Endothelial cell of umbilical vein (primary cell): Measurements from ENCODE around the gene CLTB. TPM values are rescaled to one million over a fixed set of nuclear protein-coding genes. Genes with fewer than 3 reads are reported as not detected.

Experiments
- BruUV-seq: library from RNA; stranded (reverse); fragments of 400-500 nt; replicated peaks from 2 replicates; lab custom pipeline; 2021; lab: Mats Ljungman, UMichigan
- CTCF ChIA-PET: fragments of 300-600, 350-600 bp; sonication (Branson Sonifier 250); formaldehyde crosslinking; loops from one replicate; lab custom pipeline; 2021; ENCODE audit warnings: antibody characterized with exemption, inconsistent platforms; lab: Charles Lee
- POLR2A ChIA-PET: fragments of 300-600, 350-600 bp; sonication (Branson Sonifier 250); formaldehyde crosslinking; loops from one replicate; lab custom pipeline; 2021; ENCODE audit warnings: antibody characterized with exemption, inconsistent platforms; lab: Charles Lee
- DNase-seq: peaks from one replicate; pipeline ENCODE4 v3.0.0-alpha.2; 2011; ENCODE audit warnings: low read depth, low spot score
- FAIRE-seq: peaks from 2 replicates; lab custom pipeline; 2011; peaks lifted over from hg19 to GRCh38; lab: Jason Lieb, UNC
- H2AFZ ChIP-seq: 2 replicates; pipeline ENCODE4 v1.6.0; 2012; ENCODE audit warnings: low read depth, low read length, control low read depth, inconsistent platforms
- H3K27ac ChIP-seq: 2 replicates; pipeline ENCODE4 v1.5.1; 2011; ENCODE audit warnings: low read depth, mild to moderate bottlenecking, control low read depth, low read length, moderate library complexity; ENCODE audit not compliant: insufficient read depth
- H3K27me3 ChIP-seq, 2 experiments: 2 replicates each; pipeline versions ENCODE4 v1.6.0 to v1.6.1; 2011; ENCODE audit warnings: low read length in 2 of 2, mixed read lengths in 1 of 2; ENCODE audit not compliant: control insufficient read depth in 2 of 2, insufficient read depth in 2 of 2
- H3K36me3 ChIP-seq, 2 experiments: 2 replicates in 1 of 2; 3 replicates in 1 of 2; pipeline ENCODE4 v1.5.1; 2011; ENCODE audit warnings: low read length in 2 of 2, mild to moderate bottlenecking in 1 of 2, moderate library complexity in 1 of 2; ENCODE audit not compliant: control insufficient read depth in 2 of 2, insufficient read depth in 2 of 2; ENCODE audit errors: extremely low read depth in 1 of 2
- H3K4me1 ChIP-seq: 3 replicates; pipeline ENCODE4 v1.5.1; 2011; ENCODE audit warnings: mild to moderate bottlenecking, low read length; ENCODE audit not compliant: control insufficient read depth, insufficient read depth; ENCODE audit errors: extremely low read depth
- H3K4me2 ChIP-seq: 2 replicates; pipeline ENCODE4 v1.6.1; 2011; ENCODE audit warnings: low read length, control low read depth, mixed read lengths; ENCODE audit not compliant: insufficient read depth
- H3K4me3 ChIP-seq, 3 experiments: fragments of 200-600 bp in 1 of 3; sonication (generic), shearing (Covaris generic) in 1 of 3; replicated peaks in 1 of 3; 2 replicates each; pipeline ENCODE4 v1.5.1; 2011 to 2016; ENCODE audit warnings: control low read depth in 3 of 3, low read length in 3 of 3, mild to moderate bottlenecking in 2 of 3, inconsistent platforms in 1 of 3, low read depth in 1 of 3, moderate library complexity in 1 of 3; ENCODE audit not compliant: insufficient read depth in 1 of 3
- H3K79me2 ChIP-seq: 2 replicates; pipeline ENCODE4 v1.6.0; 2012; ENCODE audit warnings: low read length, inconsistent platforms; ENCODE audit not compliant: control insufficient read depth, insufficient read depth
- H3K9ac ChIP-seq: replicated peaks from 2 replicates; pipeline ENCODE3; 2011; ENCODE audit warnings: low read length, control low read depth; ENCODE audit not compliant: insufficient read depth; ENCODE audit errors: extremely low read depth
- H3K9me1 ChIP-seq: replicated peaks from 3 replicates; pipeline ENCODE4 v1.6.0; 2011; ENCODE audit warnings: mild to moderate bottlenecking, low read length; ENCODE audit not compliant: control insufficient read depth, insufficient read depth; ENCODE audit errors: extremely low read depth
- H3K9me3 ChIP-seq: replicated peaks from 2 replicates; pipeline ENCODE4 v1.5.1; 2012; ENCODE audit warnings: low read length, inconsistent platforms; ENCODE audit not compliant: control insufficient read depth, insufficient read depth
- H4K20me1 ChIP-seq: replicated peaks from 2 replicates; pipeline ENCODE3; 2011; ENCODE audit warnings: mild to moderate bottlenecking, low read length; ENCODE audit not compliant: control insufficient read depth, insufficient read depth; ENCODE audit errors: extremely low read depth
- CTCF ChIP-seq, 2 donors: IDR thresholded peaks; 1 replicate in 1 of 2; 2 replicates in 1 of 2; pipeline ENCODE4 v1.5.1; 2011; ENCODE audit warnings: low read length in 2 of 2, mild to moderate bottlenecking in 2 of 2, moderate library complexity in 2 of 2, control low read depth in 1 of 2, inconsistent platforms in 1 of 2, low read depth in 1 of 2; ENCODE audit not compliant: insufficient read depth in 1 of 2; ENCODE audit errors: extremely low read depth in 1 of 2
- EZH2 ChIP-seq: IDR thresholded peaks from 2 replicates; pipeline ENCODE4 v1.6.1; 2012; ENCODE audit warnings: borderline replicate concordance, low read depth, mild to moderate bottlenecking, moderate library complexity, low read length, inconsistent platforms; ENCODE audit not compliant: severe bottlenecking
- FOS ChIP-seq: IDR thresholded peaks from 2 replicates; pipeline ENCODE4 v1.6.1; 2011; ENCODE audit warnings: mild to moderate bottlenecking, low read length, moderate library complexity, borderline replicate concordance; ENCODE audit not compliant: insufficient read depth
- GATA2 ChIP-seq: IDR thresholded peaks from 2 replicates; pipeline ENCODE4 v1.7.0; 2011; ENCODE audit warnings: low read depth, mild to moderate bottlenecking, moderate library complexity, mixed read lengths, low read length; ENCODE audit not compliant: insufficient read length, insufficient read depth
- JUN ChIP-seq: IDR thresholded peaks from 2 replicates; pipeline ENCODE4 v1.6.1; 2011; ENCODE audit warnings: borderline replicate concordance, low read depth; ENCODE audit not compliant: insufficient read length, insufficient read depth
- MAX ChIP-seq: IDR thresholded peaks from 2 replicates; pipeline ENCODE4 v1.6.1; 2011; ENCODE audit not compliant: insufficient read depth, insufficient read length
- MYC ChIP-seq: IDR thresholded peaks from one replicate; pipeline ENCODE4 v1.6.1; 2011; ENCODE audit warnings: mild to moderate bottlenecking, low read depth, low read length
- POLR2A ChIP-seq: IDR thresholded peaks from 2 replicates; pipeline ENCODE4 v1.6.1; 2012; ENCODE audit warnings: low read depth, mild to moderate bottlenecking, control low read depth, low read length
- POLR2AphosphoS5 ChIP-seq: IDR thresholded peaks from 2 replicates; pipeline ENCODE4 v1.6.1; 2012; ENCODE audit warnings: low read depth, mild to moderate bottlenecking, control low read depth, low read length, moderate library complexity; ENCODE audit not compliant: insufficient read depth
- dilution Hi-C: fragments of 300-500 bp; cut with MboI; formaldehyde crosslinking; loops from one replicate; pipeline ENCODE4 v1.15.0; 2019; ENCODE audit warnings: low sequenced_read_pairs; ENCODE audit not compliant: extremely low pct_ligation_motif_present
- intact Hi-C: fragments of 100-400 bp; cut with micrococcal nuclease; formaldehyde crosslinking; loops from one replicate; pipeline ENCODE4 v1.10.0; 2022
- polyA plus RNA-seq, 4 experiments: library from polyadenylated mRNA; depleted of rRNA in 3 of 4; stranded (reverse) in 3 of 4; unstranded in 1 of 4; fragments of >200 nt; gene quantifications; 2 replicates each; pipeline versions ENCODE4 v1.2.1 to v1.2.3, GENCODE V29; 2011 to 2012; ENCODE audit warnings: missing spikeins in 1 of 4
- total RNA-seq: library from RNA; stranded (reverse); gene quantifications from 2 replicates; pipeline ENCODE4 v1.2.3, GENCODE V29; 2021

The CLTB gene
- total and polyA plus RNA-seq, 2 donors (not counting 3 experiments of a cell fraction or from before 2014, with no cell fraction given), result 73.2 to 111 TPM

- no TSS peak for BruUV-seq
- Histone ChIP-seq H4K20me1 (no peaks in the 10 kb centered on the region), H3K27me3 (no peaks in the 10 kb centered on the region), H3K4me1 (peaks cover 11% of the 10 kb centered on the region), H3K4me2 (no peak overlapping the region), H3K79me2 (peaks cover 34% of the 10 kb centered on the region), H3K36me3 (peaks cover 12 to 23% of the 10 kb centered on the region in 2 experiments), H3K9me3 (no peaks in the 10 kb centered on the region), H2AFZ (no peak overlapping the region), H3K9me1 (no peaks in the 10 kb centered on the region), H3K9ac (no peak overlapping the region), H3K4me3 (no peak overlapping the region), H3K27ac (no peak overlapping the region)
- intact Hi-C loops (loop anchor here (10.0 kb wide), 1 partner anchor 1211 kb away; the partner anchor contains the start of gene TMED9), dilution Hi-C loops (no loop called here)
- no peak for DNase-seq
- FAIRE-seq, result no peak
- POLR2A ChIA-PET, result no interaction called here
- TF ChIP-seq MYC, result no peak
- no peak for TF ChIP-seq EZH2
- TF ChIP-seq POLR2AphosphoS5, result no peak
- TF ChIP-seq MAX, result no peak
- no peak for TF ChIP-seq FOS
- TF ChIP-seq GATA2, result no peak
- TF ChIP-seq CTCF (IDR thresholded peaks at IDR 0.05; ENCODE audit: extremely low read depth in 1 of 2, insufficient read depth in 1 of 2, low read depth in 1 of 2, low read length in 2 of 2), result no peak
- no peak for TF ChIP-seq POLR2A
- TF ChIP-seq JUN, result no peak
- CTCF ChIA-PET, result interaction anchor here (0.7 kb wide), 1 partner anchor 9 kb away, joined by 3 read pairs; no protein-coding TSS in a partner anchor
Observed at GRCh38 chr5:176383248-176383905, 33.0 kb downstream of the CLTB start.
